DMS 273 (cell line): ENCODE data around the gene GYS2.

Experiments used
- DNase-seq: peaks from one replicate; lab custom pipeline; 2025; ENCODE audit not compliant: unreplicated experiment; lab: John Stamatoyannopoulos, UW

GYS2 gene

DNA sequence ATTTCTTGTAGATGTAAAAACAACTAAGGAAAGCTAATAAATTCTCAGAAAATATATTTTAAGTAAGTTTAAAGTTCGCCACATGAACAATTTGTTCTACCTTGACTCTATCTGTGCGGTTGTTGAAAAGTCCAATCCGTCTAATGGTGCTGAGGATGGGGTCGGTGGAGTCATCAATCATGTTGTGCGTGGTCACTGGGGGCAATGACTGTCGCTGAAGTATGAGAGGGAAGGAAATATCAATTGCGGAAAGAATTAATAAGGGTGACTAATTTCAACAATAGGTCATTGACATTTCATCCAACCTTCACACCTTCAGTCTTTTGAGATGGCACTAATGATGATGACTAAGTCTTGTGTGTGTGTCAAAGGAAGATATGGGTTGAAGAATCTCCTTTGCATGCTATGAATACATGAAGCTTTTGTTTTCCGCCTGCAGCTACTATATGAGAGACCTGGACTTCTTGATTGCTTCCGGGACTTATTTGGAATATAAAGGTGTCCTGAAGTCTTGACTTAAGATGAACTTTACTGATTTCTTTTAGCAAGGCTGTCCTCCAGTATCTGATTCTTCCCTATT lies 46.5 kb downstream of the GYS2 start:
- no peak for DNase-seq

DNA sequence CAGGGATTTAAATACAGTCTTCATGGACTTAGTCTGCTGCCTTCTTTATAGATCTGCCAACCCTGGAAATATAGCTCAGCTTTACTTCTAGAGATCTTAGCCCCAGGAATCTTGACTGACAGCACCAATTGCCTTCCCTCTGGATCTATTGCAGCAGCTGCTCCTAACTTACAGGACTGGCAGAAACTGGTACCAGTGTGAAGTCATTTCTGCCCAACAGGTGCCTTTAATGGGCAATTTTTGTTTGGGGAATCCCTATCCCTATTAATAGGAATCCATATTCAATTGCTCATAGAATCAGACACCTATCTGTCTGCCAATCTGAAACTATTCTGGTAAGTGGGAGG lies 51.3 kb downstream of the GYS2 start:
- DNase-seq: no peak

DNA sequence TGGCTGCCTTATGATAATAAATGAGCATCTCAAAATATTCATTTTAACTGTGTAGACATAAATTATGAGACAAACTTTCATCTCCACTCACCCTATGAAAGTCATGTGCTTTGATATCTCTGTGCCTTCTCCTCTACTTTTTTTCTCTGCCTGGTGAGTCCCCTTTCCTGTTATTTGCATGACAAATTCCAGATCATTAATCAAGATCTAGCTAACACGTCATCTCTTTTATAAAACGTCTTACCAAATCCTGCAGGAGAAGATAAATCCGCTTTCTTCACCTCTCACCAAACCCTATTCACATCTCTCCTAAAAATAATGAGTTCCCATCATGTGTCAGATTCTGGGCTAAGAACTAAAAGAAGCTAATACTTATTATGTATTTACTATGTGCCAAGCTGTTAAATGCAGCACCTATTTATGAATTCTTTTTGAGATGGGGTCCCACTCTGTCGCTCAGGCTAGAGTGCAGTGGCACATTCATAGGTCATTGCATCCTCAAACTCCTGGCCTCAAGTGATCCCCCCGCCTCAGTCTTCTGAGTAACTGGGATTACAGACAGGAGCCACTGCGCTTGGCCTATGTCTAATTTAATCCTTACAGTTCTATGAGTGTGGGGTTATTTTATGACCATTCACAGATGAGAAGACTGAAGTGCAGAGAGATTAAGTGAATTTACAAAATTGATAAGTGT lies 51.9 kb downstream of the GYS2 start:
- no peak for DNase-seq

DNA sequence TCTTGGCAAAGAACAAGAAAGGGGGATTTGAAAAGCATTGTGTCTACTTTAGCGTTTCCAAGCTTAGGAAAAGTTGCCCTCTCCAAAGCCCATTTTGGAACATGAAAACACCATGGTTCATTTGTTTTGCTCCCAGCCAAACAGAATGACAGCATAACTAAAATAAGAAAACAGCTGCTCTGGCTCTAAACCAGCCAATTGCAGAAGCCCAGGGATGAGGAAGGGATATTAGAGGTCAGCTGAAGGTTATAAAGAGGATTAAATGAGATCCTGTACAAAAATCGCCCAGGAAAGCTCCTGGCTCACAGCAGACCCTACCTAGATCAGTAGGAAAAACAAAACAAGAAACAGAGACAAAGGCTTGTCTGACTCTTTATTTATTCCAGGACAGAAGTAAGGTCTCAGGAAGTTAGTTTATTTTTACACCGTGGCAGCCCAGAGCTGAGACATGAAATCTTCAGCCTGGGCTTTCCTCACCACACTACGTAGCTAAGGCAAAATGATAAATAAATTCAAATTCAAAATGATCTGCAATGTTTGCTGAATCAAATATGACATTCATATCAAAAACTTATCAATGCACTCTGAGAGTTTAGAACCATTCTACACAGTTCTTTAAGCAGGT lies 52.7 kb downstream of the GYS2 start:
- DNase-seq: no peak

DNA sequence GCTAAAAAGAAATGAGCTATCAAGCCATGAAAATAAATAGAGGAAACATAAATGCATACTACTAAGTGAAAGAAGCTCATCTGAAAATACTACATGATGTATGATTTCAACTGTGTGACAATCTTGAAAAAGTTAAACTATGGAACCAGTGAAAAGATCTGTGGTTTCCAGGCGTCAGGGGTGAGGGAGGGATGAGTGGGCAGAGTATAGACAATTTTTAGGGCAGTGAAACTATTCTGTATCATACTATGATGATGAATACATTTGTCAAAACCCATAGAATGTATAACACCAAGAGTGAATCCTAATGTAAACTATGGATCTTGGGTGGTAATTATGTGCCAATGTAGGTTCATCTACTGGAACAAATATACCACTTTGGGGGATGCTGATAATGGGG lies 57.2 kb downstream of the GYS2 start:
- DNase-seq: no peak

DNA sequence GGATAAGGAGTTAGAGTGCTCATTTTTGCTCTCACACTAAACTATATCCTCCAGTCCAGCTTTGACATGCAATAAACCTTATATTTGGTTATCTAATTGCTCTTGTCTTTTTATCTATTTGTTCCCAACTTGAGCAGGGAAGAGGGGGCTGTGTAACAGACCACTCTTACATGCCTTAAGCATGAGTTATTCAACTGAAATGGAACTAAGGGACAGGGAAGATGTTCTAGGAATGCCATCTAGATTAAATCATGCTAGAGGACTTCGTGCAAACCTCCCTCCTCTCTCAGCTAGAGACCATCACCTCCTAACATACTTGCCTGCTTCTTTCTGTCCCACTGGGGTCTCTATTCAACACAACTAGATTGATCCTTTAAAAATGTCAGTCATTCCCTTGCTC lies 57.9 kb downstream of the GYS2 start:
- DNase-seq: no peak

DNA sequence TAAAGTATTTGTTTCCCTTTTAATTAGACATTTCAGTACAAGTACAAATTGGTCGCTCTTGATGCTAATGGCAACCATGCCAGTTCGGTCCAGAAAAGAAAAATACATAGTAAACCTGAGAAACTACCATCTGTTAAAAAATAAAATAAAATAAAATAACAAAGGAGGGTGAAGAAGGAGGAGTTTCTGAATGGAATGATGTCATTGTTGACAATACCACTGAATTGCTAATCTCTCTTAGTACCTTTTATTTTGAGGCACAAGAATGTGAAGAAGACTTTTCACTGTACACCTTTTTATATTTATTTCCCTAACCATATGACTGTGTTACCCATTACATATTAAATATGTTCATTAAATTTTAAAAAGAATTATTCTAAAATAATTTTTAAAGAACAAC lies 59.1 kb downstream of the GYS2 start:
- no peak for DNase-seq

DNA sequence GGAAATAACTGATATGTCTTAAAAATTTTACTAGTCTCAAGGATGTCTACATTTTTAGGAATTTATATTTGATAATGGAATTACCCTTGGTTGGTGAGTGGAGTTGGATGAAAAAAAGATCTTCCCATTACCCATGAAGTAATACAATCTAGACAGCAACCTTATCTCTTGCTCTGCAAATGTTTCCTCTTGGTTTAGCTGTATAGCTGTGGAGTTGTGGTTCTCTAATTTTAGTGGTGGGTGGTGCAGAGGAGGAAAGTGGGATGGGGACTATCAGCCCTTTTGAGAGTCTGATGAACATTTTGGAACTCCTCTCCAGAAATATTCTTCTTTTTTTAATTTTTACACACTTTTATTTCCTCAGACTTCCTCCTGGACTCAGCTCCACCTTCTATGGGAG lies 61.5 kb downstream of the GYS2 start:
- no peak for DNase-seq

DNA sequence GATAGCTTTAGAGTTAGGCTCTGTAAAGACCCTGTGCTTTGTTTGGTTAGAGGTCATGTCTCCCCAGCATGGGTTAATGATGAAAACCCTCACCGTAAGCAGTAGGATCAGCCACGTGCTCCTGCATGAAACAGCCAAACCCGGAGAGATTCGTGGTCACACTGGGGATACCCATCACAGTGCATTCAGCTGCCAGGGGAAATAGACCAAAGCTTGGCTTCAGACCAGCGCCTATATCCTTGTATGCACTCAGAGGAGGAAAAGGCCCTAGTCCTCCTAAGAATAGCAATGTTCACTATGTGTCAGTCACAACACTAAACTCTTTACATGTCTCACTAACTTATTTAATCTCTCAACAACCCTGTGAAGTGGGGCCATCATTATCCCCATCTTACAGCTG lies 62.2 kb downstream of the GYS2 start:
- DNase-seq: no peak

DNA sequence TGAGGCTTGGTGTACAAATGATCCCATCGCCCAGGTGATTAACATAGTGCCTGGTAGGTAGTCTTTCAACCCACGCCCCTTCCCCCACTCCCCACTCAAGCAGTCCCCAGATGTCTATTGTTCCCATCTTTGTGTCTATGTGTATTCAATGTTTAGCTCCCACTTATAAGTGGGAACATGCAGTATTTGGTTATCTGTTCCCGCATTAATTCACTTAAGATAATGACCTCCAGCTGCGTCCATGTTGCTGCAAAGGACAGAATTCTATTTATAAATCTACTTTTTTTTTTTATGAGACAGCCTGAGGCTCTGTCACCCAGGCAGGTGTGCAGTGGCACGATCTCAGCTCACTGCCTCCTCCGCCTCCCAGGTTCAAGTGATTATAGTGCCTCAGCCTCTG lies 62.9 kb downstream of the GYS2 start:
- no peak for DNase-seq

DNA sequence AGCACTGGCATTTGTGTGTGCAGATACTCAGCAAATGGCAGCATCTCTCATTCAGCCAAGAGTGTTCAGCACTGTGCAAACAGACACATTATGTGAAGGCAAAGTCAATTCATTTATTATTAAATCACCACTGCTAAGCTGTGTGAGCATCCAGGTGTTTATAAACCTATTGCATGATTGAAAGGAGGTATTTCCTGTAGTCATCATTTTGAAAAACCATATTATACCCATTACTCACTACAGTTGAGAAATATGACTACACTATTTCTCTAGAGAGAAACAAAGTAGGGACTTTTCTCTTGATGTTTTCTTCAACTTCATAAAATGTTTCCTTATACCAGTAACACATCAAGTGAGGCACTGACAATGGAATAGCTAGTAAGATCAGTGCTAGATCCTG lies 64.8 kb downstream of the GYS2 start:
- DNase-seq: no peak

DNA sequence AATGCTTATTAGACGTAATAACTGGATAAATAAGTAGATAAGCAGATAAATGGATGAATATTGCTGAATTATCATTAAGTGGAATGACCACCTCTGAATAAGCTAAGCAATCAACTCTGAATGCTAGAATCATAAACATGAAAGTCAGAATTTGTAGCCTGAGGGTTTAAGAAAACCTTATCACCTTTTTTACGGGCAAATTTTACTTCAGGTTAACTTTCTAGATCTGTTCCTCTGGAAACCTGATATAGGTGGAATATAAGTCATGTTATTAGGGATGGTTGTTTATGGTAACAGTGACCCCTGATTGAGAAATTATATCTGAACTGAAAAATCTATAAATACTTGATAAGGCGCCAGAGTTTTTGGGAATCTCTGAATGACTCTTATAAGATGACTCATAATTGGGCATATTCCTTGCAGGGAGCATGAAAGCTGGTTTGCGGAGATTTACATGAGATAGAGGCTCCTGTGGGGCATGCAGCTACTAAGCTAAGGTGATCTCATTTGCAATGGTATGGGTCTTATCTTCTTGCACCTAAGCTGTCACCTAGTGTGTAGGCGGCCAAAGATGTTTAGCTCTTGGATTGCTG lies 66.5 kb downstream of the GYS2 start:
- no peak for DNase-seq

DNA sequence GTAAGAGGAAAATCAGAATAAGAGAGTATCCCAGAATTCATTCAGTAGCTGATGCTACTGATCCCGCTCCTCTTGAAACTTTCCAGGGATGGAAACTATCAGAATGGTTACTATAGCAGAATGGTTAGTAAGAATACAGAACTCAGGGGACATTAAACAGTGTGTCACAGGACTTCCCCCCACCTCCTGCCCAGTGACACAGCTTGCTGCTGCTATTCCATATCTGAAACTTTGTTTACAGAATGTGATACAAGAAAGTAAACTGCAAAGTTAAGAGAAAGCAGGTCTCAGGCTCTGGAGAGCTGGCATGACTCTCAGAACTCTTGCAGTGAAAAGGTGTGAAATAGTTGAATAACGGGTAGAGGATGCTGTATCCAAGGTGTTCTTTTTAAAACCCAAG lies 75.2 kb downstream of the GYS2 start:
- no peak for DNase-seq

DNA sequence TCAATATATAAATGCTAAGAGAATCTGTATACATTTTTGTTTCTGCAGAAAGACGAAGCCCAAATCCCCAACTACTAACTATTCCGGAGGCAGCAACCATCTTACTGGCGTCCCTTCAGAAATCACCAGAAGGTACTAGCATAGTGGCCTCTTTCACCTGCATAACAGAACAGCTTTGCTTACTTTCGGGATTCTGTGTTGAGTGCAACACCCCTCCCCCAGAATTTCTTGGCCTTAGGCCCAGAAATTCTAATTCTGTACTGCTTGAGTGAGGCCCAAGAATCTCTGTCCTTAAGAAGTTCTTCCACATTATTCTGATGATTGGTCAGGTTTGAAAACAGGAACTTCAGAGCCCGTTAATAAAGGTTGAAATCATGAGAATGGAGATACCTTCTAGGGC lies 75.7 kb downstream of the GYS2 start:
- DNase-seq: peak; percentile 2

DNA sequence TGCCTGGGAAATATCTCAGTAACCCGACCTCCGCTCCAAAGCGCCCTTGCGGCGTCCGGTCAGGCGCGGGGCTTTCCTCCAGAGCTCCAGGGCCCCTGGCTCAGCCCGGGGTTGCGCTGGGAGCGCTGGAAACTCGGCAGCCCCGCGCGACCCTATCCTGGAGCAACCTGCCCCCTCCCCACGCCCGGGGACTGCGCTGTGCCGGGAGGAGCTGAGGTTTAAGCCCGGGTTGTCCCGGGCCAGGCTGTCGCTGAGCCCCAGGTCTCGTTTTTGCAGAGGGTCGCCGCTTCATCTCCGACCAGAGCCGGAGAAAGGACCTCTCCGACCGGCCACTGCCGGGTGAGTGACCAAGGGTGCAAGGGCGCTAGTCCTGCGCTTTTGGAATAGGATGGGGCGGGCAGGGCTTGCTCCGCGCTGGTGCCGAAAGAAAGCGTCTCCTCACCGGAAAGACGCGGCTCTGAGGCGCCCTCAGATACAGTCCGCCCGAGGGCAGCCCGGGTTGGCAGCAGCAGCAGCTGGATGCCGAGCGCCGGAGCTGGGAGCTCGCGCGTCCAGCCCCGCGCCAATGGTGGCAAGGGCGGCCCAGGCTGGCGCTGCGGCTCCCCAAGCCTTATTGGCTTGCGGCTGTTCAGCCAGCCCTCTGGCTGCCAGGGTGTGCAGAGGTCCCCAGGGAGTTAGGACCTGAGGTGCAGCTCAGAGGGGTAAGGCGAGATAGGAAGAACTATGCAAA lies 77.0 kb downstream of the GYS2 start:
- peak; percentile 64 for DNase-seq

DNA sequence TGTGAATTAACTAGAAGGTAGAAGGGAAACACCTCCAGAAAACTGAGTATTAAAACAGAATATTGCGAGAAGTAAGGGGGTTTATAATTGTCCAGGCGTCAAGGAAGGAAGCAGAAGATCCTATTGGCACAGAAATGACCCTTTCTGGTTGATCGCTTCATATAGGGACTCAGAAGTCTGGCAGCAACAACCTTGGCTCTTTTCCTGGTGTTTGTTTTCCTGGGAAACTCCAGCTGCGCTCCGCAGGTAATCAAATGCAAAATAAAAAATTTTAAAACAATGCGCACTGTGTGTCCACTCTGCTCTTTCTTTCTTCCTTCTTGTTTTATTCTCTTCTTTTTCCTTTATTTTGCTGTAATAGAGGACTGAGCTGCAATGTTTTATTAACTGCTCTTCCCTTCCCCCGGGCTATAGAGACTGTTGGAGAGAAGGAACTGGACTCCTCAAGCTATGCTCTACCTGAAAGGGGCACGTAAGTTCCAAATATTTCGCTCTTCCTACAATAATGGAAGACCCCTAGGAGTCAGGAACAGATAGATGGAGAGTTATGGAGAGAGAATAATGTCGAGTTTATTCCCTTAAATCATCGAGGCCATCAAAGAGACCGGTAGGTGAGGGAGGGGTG lies 77.8 kb downstream of the GYS2 start:
- DNase-seq: no peak

DNA sequence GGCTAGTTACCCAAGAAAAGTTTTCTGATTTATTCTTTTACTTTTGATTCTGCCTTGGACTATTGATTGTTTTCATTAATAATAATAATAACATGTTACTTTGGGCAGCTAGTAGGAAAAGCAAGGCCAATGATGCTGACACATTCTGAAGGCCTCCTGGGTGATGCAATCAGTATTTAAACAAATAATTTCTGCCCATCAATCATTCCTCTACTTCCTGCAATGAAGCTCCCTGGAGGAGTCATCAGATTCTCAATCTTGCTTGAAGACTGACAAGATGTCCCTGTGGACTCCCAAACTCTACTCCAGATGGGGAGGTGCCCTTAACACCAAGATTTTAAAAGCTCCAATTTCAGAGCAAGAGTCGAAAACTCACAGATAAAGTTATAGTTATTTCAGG lies 78.6 kb downstream of the GYS2 start, which contains the start of gene SPX:
Gene SPX (plus strand): TSS at position 244 of the 400 bp plus-strand sequence. CDS start 177 bp downstream, outside the sequence.
- DNase-seq: no peak

DNA sequence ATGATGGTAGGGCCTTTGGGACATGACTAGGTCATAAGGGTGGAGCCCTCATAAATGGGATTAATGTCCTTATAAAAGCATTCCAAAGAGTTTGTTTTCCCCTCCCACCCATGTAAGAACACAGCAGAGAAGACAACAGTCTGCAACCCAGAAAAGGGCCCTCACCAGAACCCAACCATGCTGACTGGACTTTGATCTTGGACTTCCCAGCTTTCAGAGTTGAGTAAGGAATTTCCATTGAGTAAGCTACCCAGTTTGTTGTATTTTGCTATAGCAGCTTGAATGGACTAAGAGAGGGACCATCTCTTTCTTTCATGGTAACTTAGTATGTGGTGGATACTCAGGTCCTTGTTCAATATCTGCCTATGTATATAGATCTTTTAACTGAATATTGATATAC lies 81.5 kb downstream of the GYS2 start:
- DNase-seq: no peak

DNA sequence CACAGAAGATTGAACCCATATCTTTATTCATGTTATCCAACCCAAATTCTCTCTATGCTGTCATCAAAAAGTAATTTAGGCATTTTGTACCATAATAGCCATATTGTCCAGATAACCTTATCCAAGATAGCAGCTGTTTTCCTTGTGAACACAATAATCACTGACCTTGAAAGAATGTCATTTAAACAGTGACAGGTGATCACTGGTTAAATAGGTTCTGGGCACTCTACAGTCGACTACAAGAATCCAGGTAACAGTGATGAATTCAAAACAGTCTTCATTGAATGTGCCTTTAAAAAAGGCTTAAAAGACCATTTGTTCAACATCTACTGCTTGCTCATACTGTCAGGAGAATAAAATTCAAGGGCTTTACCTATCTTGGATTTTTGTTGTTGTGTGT lies 83.1 kb downstream of the GYS2 start:
- no peak for DNase-seq

DNA sequence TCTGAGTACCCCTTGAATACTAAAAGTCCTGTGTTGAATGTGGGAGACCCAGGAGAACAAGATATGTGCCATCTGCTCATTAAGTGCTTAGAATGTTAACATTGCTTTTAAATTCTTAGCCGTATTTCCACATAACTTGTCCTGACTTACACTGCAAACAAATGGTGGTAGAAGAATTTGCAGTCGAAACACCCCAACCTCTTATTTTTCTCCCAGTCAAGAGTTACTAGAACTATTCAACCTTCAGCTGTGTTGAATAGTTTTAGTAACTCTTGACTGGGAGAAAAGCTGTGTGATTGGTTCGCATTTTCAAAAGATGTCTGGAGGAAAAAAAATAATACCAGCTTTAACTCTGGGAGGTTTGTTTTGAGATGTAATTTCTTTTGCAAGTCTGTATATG lies 86.2 kb downstream of the GYS2 start:
- DNase-seq: no peak

DNA sequence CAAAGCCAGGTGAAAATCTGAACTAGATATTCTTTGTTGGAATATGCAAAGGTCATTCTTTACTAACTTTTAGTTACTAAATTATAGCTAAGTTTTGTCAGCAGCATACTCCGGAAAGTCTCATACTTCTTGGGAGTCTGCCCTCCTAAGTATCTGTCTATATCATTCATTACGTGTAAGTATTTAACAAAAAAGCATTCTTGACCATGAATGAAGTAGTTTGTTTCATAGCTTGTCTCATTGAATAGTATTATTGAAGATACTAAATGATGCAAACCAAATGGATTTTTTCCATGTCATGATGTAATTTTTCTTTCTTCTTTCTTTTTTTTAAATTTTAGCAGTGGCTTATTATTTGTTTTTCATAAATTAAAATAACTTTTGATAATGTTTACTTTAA lies 88.4 kb downstream of the GYS2 start:
- no peak for DNase-seq
